OCI-LY7 (cell line): ENCODE results near the gene STRA8.

Experiments
- CTCF ChIP-seq: fragments of 200-600 bp; sonication (generic); conservative IDR thresholded peaks from 2 replicates; pipeline ENCODE4 v1.5.1; 2014; ENCODE audit warnings: mild to moderate bottlenecking, antibody characterized with exemption, low read length, moderate library complexity, mixed read lengths
- EZH2phosphoT487 ChIP-seq: fragments of 200-600 bp; sonication (generic); IDR thresholded peaks from 2 replicates; pipeline ENCODE4 v1.6.1; 2018; ENCODE audit warnings: low read depth, borderline replicate concordance, mild to moderate bottlenecking, mixed run types, antibody characterized with exemption, low read length, moderate library complexity, mixed read lengths

DNA sequence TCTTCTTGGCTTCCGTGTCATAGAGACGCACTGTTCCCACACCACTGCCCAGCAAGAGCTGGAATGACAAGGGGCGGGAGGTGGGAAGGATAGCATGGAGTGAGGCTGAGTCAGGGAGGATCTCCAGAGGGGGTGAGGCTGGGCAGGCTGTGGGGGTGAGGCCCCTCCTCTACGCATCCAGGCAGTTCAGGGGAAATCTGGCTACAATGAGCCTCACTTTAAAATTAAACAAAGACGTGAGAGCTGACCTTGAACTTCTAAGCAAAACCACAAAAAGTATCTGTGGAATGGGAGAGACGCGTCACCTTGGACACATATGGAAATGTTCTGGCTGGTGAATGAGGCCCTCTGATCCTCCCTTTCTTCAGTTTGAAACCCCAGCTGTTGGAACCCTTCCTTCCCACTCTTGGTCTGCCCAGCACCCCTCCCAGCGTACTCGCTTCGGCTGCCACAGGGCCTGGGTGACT lies 40.0 kb upstream of the STRA8 start:
- TF ChIP-seq CTCF (no peak), EZH2phosphoT487 (no peak)
